Adipose tissue (tissue), 3 donors: Measurements from ENCODE around the gene RPP21. TPM values are rescaled to one million over a fixed set of nuclear protein-coding genes. Genes with fewer than 3 reads are reported as not detected.

Experiments
- H3K27ac ChIP-seq: one replicate; pipeline ENCODE4 v1.5.1; 2013; ENCODE audit warnings: low read depth, low read length
- WGBS, 3 donors: extraction: QIAGEN DNeasy Blood & Tissue Kit; methylation state at CpG; one replicate each; pipeline ENCODE4 v1.1.7; 2013; 5-methylcytosine and 5-hydroxymethylcytosine counted together
- polyA plus RNA-seq, 3 donors: library from polyadenylated mRNA; stranded (reverse); fragments of 200-250 nt; gene quantifications; one replicate each; pipeline ENCODE4 v1.2.3, GENCODE V29; 2013
- donor health status: healthy with polysubstance abuse.
- donor health status: Bipolar disorder and iron deficiency.
- donor health status: healthy.

RPP21 gene
- polyA plus RNA-seq, result 10 to 100 TPM; 64.3 to 86.6 (median 72.7) TPM

DNA sequence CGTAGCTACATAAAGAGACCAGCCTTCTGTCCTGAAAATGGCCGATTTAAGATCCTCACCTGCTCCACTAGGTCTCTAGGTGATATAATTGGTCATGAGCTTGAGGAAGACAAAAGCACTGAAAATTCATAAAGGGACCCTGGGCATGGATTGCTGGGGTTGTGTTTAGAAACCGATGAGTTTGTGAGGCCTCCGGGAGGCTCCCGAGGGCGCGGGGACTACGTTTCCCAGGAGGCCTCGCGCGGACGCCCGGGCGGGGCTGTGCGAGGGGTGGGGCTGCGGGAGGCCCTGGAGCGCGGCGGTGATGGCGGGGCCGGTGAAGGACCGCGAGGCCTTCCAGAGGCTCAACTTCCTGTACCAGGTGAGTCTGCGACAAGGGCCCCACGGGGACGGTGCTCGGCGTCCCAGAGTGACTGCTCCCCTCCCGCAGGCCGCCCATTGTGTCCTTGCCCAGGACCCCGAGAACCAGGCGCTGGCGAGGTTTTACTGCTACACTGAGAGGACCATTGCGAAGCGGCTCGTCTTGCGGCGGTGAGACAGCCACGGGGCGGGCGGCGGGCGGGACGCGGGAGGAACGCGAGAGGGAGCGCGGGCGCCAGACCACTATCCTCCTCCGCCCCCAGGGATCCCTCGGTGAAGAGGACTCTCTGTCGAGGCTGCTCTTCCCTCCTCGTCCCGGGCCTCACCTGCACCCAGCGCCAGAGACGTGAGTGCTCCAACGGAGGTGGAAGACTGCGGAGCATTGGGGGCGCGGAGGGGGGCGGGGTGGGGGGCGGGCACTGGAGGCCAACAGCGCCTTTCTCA is at the start of gene RPP21:
RPP21 (plus strand) TSS at position 289 of the 804 bp plus-strand sequence; CDS start at position 305, 16 bp downstream.
- H3K27ac ChIP-seq, result no peak within 1 kb of the TSS
- 2 to 3% (median 2%) methylated on average over 56 to 64 of the region's 64 CpGs for WGBS, 3 donors

DNA sequence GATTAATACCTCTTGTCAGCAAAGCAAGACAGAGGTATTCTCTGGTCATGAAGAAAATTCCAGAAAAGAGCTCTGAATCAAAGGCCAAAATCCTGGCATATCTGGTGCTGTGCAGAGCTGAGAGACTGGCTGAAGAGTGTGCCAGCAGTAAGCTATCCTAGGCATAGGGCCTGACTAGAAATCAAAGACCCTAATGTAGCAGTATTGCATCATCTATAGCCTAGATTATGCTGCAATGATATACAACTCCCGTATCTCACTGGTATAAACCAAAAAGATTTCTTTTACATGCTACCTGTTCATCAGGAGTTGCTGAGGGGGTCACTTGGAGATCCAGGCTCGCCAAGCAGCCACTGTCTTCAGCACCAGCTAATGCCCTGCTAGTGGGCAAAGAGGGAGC is 49.1 kb upstream of the RPP21 start:
- no peak overlapping the region for H3K27ac ChIP-seq
- WGBS, 3 donors, result 85 to 98% (median 94%) methylated on average over 2 of the region's 2 CpGs

DNA sequence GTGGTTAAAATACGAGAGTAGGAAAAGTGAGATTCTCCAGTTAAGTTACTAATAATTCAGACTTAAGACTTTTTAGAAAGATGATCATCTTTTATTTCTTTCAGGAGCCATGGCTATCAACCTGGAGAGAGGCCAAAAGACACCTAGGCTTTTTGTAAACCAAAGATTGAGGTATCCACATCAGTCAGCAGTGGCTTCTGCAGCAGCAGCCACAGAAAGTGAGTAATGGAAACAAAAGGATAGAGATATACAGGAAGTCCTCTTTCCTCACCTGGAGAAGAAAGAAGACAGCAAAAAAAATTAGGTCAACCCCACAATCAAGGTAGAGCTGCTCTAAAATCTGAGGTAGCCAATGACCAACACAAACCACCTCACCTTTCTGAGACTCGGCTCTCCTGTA is 41.0 kb upstream of the RPP21 start:
- 72 to 100% (median 99%) methylated on average over 2 of the region's 2 CpGs for WGBS, 3 donors
- no peak overlapping the region for H3K27ac ChIP-seq

DNA sequence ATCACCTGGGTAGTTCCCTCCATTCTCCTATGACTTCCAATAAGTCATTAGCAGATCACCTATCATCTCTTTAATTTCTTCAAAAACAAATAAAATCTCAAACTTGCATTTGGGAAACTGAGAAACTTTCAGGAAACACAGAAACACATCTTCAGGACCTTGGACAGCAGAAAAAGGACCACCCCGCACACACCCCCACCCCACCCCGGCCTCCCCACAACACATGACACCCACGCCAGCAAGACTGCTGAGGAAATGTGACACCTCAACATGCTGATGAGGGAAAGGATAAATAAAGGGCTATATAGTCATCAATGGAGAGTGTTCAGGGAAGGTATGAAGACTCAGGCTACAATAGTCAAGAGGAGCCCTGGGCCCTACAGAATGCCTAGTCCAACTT is 33.9 kb upstream of the RPP21 start:
- no peak overlapping the region for H3K27ac ChIP-seq
- 87 to 89% (median 89%) methylated on average over 3 of the region's 3 CpGs for WGBS, 3 donors

DNA sequence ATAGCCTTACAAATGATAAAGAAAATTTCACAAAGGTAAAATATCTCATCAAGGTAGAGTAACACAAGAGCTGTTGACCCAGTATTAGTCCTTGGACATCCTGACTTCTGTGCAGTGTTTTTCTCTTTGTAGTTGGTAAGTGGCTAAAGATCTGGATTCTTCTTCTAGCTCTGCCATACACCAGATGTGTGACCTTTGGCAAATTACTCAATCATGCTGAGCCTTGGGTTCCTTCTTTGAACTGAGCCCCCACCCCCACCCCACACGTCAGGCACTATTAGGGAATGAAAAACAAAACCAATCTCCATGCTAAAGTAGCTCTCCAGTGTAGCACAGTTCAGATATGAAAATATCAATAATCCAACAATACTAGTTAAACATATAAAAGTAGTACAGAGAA is 33.3 kb upstream of the RPP21 start:
- 51 to 89% (median 52%) methylated on average over 1 of the region's 1 CpG for WGBS, 3 donors
- H3K27ac ChIP-seq, result no peak overlapping the region

DNA sequence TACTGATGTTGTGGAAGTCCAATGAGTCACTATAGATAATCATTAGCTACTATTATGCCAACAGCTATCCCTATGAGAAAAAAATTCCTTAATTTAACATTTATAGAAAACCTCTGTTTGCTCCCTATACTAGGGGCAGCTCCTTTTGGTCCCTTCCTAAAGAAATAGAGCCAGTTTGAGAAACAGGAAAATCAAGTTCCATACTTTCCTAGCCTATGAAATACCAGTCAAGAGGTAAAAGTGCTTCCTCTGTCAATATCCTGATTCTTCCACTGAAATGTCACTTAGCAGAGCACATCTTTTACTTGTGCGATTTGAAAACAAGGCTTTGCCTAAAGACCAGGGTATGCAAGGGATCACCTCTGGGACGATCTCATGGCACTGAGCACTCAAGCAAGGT is 32.7 kb upstream of the RPP21 start:
- no peak overlapping the region for H3K27ac ChIP-seq
- 96 to 98% (median 97%) methylated on average over 2 of the region's 2 CpGs for WGBS, 3 donors

DNA sequence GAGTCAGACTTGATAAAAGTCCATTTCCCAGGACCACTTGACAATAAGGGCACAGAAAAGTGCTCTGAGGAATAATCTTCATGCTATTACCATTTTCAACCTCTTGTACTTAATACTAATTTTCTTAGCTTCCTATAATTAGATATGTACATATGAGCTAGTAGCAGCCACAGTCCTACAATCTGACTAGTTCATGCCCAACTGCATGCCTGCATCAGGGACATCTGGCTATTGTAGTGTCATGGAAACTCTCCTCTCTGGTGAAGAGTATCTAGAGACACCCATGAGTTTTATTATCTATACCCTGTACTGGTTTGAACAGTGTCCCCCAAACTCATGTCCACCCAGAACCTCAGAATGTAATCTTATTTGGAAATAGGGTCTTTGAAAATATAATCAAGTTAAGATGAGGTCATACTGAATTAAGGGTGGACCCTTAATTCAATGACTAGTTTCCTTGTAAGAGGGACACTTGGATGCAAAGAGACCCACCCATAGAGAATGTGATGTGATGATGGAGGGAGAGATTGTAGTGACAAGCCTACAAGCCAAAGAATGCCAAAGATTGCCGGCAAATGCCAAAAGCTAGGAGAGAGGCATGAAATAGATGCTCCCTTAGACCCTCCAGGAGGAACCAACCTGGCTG is 32.2 kb upstream of the RPP21 start:
- no peak overlapping the region for H3K27ac ChIP-seq
- WGBS, 3 donors, result 94 to 100% (median 98%) methylated on average over 1 of the region's 1 CpG

DNA sequence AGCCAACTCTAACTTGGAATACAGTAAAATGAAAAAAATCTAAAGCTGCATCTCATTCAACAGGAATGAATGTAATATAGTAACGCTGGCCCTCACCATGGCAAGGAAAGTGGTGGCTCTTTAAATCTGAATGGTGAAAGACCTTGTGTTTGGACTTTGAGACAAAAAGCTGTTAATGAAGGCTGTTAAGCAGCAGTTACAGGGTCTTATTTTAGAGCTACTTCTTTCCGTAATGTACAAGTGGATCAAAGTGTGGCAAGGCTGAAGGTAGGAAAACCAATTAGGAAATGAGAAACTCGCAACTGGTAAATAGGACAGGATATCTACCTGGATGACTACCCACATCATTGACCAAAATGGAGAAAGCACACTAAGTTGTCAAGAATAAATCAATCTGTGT is 29.8 kb upstream of the RPP21 start:
- H3K27ac ChIP-seq, result no peak overlapping the region
- WGBS, 3 donors, result 97 to 100% (median 99%) methylated on average over 3 of the region's 3 CpGs

DNA sequence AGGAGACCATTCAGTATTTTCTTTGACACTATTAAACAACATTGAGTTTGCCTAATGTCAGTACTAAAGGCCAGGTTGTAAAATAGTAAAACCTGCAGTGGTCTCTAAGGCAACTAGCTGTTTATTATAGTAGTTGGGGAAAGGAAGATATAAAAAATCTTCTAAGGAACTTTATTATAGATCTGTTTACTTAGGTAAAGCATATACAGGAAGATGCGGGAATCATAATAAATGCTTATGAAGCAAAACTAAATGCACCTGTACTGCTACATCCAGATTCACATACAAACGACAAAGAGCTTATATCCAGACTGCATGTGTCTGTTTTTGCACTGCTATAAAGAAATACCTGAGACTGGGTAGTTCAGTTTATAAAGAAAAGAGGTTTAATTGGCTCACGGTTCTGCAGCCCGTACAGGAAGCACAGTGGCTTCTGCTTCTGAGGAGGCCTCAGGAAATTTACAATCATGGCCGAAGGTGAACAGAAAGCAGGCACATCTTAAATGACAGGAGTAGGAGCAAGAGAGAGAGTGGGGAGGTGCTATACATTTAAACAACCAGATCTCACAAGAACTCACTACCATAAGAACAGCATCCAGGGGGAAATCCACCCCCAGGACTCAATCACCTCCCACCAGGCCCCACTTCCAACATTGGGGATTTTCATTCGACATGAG is 26.9 kb upstream of the RPP21 start:
- 70 to 86% (median 76%) methylated on average over 6 of the region's 6 CpGs for WGBS, 3 donors
- H3K27ac ChIP-seq, result no peak overlapping the region

DNA sequence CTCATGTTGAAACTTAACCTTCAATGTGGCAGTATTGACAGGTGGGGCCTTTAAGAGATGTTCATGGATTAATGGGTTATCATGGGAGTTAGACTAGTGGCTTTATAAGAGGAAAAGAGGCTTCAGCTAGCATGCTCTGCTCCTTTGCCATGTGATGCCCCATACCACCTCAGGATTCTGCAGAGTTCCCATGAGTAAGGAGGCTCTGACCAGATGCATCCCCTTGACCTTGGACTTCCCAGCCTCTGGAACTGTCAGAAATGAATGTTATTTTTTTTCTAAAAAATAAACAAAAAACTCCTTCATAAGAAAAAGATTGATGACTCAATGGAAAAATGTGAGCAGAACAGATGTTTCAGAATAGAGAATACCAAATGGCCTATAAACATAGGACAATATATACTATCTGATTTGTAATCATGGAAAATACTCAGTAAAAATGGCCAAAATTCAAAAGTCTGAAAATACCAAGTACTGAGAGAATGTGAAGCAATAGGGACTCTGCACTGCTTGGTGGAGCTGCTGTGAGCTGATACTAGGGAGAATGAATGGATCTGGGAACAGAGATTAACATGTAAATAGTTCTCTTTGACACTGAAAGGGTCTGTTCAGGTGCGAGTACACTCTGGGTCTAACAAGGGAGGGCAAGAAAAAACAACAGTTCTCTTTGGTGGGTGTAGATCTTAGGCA is 25.7 kb upstream of the RPP21 start:
- WGBS, 3 donors, result 83 to 95% (median 90%) methylated on average over 1 of the region's 1 CpG
- no peak overlapping the region for H3K27ac ChIP-seq

DNA sequence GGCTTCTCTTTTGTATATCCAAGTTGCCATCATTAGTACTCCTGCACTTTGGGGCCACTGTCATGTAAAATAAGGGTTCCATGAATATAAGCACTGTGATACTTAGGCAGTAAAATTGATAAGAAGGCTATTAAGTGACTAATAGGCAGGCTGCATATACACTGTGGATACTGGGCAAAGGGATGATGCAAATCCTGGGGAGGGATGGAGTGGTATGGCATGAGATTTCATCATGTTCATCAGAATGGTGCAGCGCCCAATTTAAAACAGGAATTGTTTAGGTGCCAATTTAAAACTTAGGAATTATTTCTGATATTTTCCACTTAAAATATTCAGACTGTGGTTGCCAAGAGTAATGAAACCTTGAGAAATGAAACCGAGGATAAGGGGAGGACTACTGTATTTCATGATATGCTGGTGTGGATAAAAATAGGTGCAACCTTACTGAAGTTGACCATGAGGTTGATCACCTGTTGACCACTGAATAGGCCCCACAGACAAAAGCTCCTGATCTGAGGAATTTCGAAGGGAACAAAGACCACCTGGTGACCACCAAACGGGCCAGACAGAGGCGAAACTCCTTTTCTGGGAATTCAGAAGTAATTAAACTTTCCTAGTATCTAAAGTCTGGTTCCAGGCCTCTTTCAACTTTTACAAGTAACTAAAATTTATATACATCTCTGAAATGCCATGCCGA is 23.1 kb upstream of the RPP21 start:
- 77 to 89% (median 89%) methylated on average over 6 of the region's 6 CpGs for WGBS, 3 donors
- no peak overlapping the region for H3K27ac ChIP-seq

DNA sequence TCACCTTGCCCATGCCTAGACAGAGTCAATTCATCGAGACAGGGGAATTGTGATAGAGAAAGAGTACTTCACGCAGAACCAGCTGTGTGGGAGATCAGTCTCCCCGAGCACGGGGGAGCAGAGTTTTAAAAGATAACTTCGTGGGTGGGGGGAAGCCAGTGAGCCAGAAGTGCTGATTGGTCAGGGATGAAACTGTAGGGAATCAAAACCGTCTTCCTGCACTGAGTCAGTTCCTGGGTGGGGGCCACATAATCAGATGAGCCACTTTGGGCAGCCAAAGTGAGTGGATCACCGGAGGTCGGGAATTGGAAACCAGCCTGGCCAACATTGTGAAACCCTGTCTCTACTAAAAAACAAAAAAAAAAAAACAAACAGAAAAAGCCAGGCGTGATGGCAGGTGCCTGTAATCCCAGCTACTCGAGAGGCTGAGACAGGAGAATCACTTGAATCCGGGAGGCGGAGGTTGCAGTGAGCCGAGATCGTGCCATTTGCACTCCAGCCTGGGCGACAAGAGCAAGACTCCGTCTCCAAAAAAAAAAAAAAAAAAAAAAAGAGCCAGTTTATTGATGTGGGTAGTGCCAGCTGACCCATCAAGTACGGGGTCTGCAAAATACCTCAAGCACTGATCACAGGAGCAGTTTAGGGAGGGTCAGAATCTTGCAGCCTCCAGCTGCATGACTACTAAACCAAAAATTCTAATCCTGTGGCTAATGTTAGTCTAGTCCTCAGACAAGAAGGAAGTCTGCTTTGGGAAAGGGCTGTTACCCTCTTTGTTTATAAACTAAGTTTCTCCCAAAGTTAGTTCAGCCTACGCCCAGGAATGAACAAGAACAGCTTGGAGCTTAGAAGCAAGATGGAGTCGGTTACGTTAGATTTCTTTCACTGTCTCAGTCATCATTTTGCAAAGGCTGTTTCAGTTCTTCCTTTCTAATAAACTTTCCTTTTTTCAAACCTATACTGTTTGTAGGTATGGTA is 22.1 kb upstream of the RPP21 start:
- no peak overlapping the region for H3K27ac ChIP-seq
- WGBS, 3 donors, result 85 to 88% (median 88%) methylated on average over 20 of the region's 20 CpGs

DNA sequence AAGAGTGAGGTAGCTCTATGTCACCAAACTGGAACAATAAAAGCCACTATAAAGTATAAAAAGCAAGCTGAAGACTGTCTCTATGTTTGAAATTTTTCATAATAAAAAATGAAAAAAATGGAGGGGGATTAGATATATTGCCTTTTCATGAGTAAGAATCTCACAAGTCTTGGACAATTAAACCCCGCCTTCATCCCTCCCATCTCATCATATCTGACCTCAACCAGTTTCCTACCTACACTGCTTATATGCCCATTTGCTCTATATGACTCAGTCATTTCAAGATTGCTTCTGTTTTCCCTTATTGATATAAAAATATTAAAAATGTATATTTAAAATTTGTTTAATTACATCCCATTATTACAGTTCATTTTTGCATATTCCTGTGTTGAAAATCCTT is 21.1 kb upstream of the RPP21 start:
- 91 to 100% (median 92%) methylated on average over 1 of the region's 1 CpG for WGBS, 3 donors
- H3K27ac ChIP-seq, result no peak overlapping the region

DNA sequence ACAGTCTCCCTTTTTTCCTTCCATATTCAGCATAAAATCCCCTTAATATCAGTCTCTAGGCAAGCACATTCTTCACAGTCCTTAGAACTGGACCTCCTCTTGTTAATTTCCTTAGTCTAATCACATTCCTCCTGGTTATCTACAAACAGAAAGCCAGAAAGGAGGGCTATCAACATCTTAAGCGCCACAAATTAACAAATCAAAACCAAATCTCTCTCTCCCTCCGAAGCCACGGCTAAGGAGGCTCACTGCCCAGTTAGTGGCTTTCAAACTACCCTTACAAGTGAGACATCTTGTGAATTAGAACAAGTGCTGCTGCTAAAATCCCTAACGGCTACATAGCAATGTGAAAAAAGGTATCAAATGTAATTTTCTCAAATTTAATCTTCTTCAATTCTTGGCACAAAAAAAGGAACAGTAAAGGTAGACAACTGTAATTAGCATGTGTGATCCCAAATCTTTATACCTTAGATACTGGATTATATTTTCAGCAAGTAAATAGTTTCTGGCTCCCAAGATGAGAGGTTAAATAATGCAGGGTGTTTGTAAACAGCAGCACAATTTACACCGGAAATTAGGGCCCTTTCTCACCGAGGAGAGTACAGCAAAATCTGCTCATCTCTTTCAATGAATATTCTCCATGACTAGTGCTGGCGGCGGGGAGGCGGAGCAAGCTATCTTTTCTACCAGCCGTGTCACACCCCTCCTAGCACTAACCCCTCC is 19.6 kb upstream of the RPP21 start:
- H3K27ac ChIP-seq, result no peak overlapping the region

DNA sequence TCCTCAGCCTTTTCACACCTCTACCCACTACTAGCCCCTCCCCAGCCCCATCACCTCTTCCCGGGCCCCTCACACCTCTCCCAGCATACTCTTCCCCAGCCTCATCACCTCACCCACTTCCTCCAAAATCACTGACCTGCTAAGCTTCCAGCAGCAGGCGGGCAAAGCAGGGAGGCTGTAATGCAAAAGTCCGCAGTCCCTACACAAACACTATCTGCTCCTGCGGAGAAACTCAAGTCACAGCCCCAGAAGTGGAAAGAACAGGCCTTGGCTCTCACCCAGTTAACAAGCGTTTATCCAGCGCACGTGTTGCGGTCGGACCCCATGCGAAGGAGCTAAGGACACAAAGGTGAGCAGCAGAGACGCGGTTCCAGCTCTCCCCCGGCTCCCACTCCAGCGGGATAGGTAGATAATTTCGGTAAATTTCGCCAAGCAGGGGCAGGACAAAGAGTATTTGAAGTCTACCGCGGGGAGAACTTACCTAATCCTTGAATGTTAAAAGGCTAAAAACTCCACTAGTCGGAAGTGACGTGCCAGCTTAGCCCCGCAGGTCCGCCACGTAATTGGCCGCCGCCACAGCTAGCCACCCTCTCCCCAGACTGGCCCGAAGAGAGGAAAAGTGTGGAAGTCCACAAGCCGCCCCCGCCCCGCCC is 19.0 kb upstream of the RPP21 start:
- peak overlapping the region; percentile 99 for H3K27ac ChIP-seq
- 0% methylated on average over 29 of the region's 29 CpGs for WGBS, 3 donors

More for the DNA sequence above, 19.6 kb upstream of the RPP21 start:
- 3 to 12% (median 10%) methylated on average over 10 of the region's 10 CpGs for WGBS, 3 donors
